B cell (primary cell): ENCODE data around the gene MARK4. TPM values are rescaled to one million over a fixed set of nuclear protein-coding genes. Genes with fewer than 3 reads are reported as not detected.

Experiments
- ATAC-seq: fragments of 200-7000 bp; cut with Tn5 transposase; one replicate; pipeline ENCODE4 v1.10.0; 2021; ENCODE audit warnings: low read depth, mild to moderate bottlenecking, moderate number of reproducible peaks, moderate library complexity
- CTCF ChIA-PET: fragments of 350-600 bp; sonication (Branson Sonifier 250); formaldehyde crosslinking; loops from one replicate; lab custom pipeline; 2021; ENCODE audit warnings: antibody characterized with exemption, inconsistent platforms; lab: Charles Lee
- POLR2A ChIA-PET: fragments of 350-600 bp; sonication (Branson Sonifier 250); formaldehyde crosslinking; loops from one replicate; lab custom pipeline; 2021; ENCODE audit warnings: antibody characterized with exemption; lab: Charles Lee
- DNase-seq: peaks from one replicate; pipeline ENCODE4 v3.0.0; 2013
- H2AFZ ChIP-seq: 2 replicates; pipeline ENCODE4 v1.6.1; 2012; ENCODE audit warnings: mild to moderate bottlenecking, low read depth, low read length; ENCODE audit not compliant: insufficient read depth, poor library complexity, severe bottlenecking
- H3K27ac ChIP-seq, 2 donors: 1 replicate in 1 of 2; 2 replicates in 1 of 2; pipeline ENCODE4 v1.5.1; 2012 to 2013; ENCODE audit warnings: low read length in 2 of 2, mild to moderate bottlenecking in 2 of 2, moderate library complexity in 1 of 2
- H3K27me3 ChIP-seq, 4 experiments: fragments of 200-600 bp in 1 of 4; sonication (generic) in 1 of 4; replicated peaks in 1 of 4; 1 replicate in 2 of 4; 2 replicates in 2 of 4; pipeline versions ENCODE4 v1.6.1 to v1.7.0; 2013 to 2016; ENCODE audit warnings: low read length in 3 of 4, mild to moderate bottlenecking in 2 of 4, mixed read lengths in 1 of 4, moderate library complexity in 1 of 4; ENCODE audit not compliant: insufficient read depth in 4 of 4, control insufficient read depth in 3 of 4; ENCODE audit errors: control extremely low read depth in 1 of 4
- H3K36me3 ChIP-seq, 2 experiments: replicated peaks in 1 of 2; 1 replicate in 1 of 2; 2 replicates in 1 of 2; pipeline versions ENCODE4 v1.6.1 to v1.7.1; 2013; ENCODE audit warnings: low read length in 1 of 2; ENCODE audit not compliant: insufficient read depth in 2 of 2, control insufficient read depth in 1 of 2; ENCODE audit errors: control extremely low read depth in 1 of 2, extremely low read depth in 1 of 2
- H3K4me1 ChIP-seq, 2 donors: fragments of 200-600 bp in 1 of 2; sonication (generic) in 1 of 2; 1 replicate in 1 of 2; 2 replicates in 1 of 2; pipeline versions ENCODE4 v1.5.1 to v1.6.1; 2013 to 2017; ENCODE audit warnings: low read length in 2 of 2; ENCODE audit not compliant: control insufficient read depth in 2 of 2, insufficient read depth in 2 of 2
- H3K4me2 ChIP-seq: replicated peaks from 2 replicates; pipeline ENCODE3; 2012; ENCODE audit warnings: mild to moderate bottlenecking, low read depth, low read length; ENCODE audit not compliant: poor library complexity, severe bottlenecking
- H3K4me3 ChIP-seq, 5 experiments: fragments of 200-600 bp in 1 of 5; sonication (generic) in 1 of 5; 1 replicate in 3 of 5; 2 replicates in 2 of 5; pipeline versions ENCODE4 v1.5.1 to v1.7.0; 2011 to 2016; ENCODE audit warnings: low read length in 4 of 5, mild to moderate bottlenecking in 4 of 5, low read depth in 2 of 5, control low read depth in 1 of 5, moderate library complexity in 1 of 5; ENCODE audit not compliant: insufficient read depth in 1 of 5; ENCODE audit errors: control extremely low read depth in 1 of 5, extremely low read depth in 1 of 5
- H3K79me2 ChIP-seq: fragments of 200-600 bp; sonication (generic); one replicate; pipeline ENCODE4 v1.6.0; 2016; ENCODE audit warnings: low read length; ENCODE audit not compliant: control insufficient read depth, insufficient read depth
- H3K9ac ChIP-seq: fragments of 200-600 bp; sonication (generic); 2 replicates; pipeline ENCODE4 v1.6.1; 2017; ENCODE audit warnings: mild to moderate bottlenecking, low read length, moderate library complexity
- H3K9me3 ChIP-seq, 3 donors: one replicate each; pipeline versions ENCODE4 v1.6.1 to v1.7.1; 2013; ENCODE audit warnings: low read length in 2 of 3; ENCODE audit not compliant: control insufficient read depth in 2 of 3, insufficient read depth in 1 of 3; ENCODE audit errors: control extremely low read depth in 1 of 3
- H4K20me1 ChIP-seq: 2 replicates; pipeline ENCODE4 v1.6.0; 2012; ENCODE audit warnings: mild to moderate bottlenecking, low read length; ENCODE audit not compliant: insufficient read depth, control insufficient read depth, poor library complexity, severe bottlenecking
- H3K27ac Mint-ChIP-seq: one replicate; pipeline ENCODE4 v1.8.0; 2021; ENCODE audit warnings: mixed read lengths
- H3K27me3 Mint-ChIP-seq: one replicate; pipeline ENCODE4 v1.8.0; 2021; ENCODE audit warnings: mixed read lengths
- H3K4me1 Mint-ChIP-seq: one replicate; pipeline ENCODE4 v1.8.0; 2021; ENCODE audit warnings: mixed read lengths
- H3K4me3 Mint-ChIP-seq: one replicate; pipeline ENCODE4 v1.8.0; 2021; ENCODE audit warnings: mixed read lengths
- H3K9me3 Mint-ChIP-seq: one replicate; pipeline ENCODE4 v1.8.0; 2022; ENCODE audit warnings: mixed read lengths; ENCODE audit not compliant: insufficient read depth
- EZH2 ChIP-seq: IDR thresholded peaks from 2 replicates; pipeline ENCODE4 v1.6.1; 2012; ENCODE audit warnings: borderline replicate concordance, low read depth, mild to moderate bottlenecking, moderate library complexity, low read length; ENCODE audit not compliant: insufficient read depth, poor library complexity, severe bottlenecking
- WGBS: methylation state at CpG from one replicate; pipeline ENCODE4 v1.1.5; 2013; ENCODE audit warnings: missing lambda C conversion rate; ENCODE audit not compliant: insufficient coverage; 5-methylcytosine and 5-hydroxymethylcytosine counted together
- intact Hi-C: fragments of 100-400 bp; cut with micrococcal nuclease; formaldehyde crosslinking; loops from one replicate; pipeline ENCODE4 v1.10.0; 2022
- polyA plus RNA-seq: library from polyadenylated mRNA; depleted of rRNA; stranded (reverse); fragments of >200 nt; gene quantifications from 2 replicates; pipeline ENCODE4 v1.2.3, GENCODE V29; 2012
- total RNA-seq, 2 donors: library from RNA; stranded (reverse); fragments of 120-200 nt in 1 of 2; gene quantifications; 1 replicate in 1 of 2; 2 replicates in 1 of 2; pipeline versions ENCODE4 v1.2.3 to v1.2.4, GENCODE V29; 2013 to 2022
- TF ChIP-seq, protein P1 (sequence below): fragments of 200-600 bp; IDR thresholded peaks from one replicate; pipeline ENCODE4 v1.8.0; 2022; ENCODE audit warnings: antibody characterized with exemption, mild to moderate bottlenecking

Gene MARK4
- total and polyA plus RNA-seq, 2 donors (not counting 1 experiment from before 2014, with no cell fraction given), result 13.5 to 36.2 TPM

DNA sequence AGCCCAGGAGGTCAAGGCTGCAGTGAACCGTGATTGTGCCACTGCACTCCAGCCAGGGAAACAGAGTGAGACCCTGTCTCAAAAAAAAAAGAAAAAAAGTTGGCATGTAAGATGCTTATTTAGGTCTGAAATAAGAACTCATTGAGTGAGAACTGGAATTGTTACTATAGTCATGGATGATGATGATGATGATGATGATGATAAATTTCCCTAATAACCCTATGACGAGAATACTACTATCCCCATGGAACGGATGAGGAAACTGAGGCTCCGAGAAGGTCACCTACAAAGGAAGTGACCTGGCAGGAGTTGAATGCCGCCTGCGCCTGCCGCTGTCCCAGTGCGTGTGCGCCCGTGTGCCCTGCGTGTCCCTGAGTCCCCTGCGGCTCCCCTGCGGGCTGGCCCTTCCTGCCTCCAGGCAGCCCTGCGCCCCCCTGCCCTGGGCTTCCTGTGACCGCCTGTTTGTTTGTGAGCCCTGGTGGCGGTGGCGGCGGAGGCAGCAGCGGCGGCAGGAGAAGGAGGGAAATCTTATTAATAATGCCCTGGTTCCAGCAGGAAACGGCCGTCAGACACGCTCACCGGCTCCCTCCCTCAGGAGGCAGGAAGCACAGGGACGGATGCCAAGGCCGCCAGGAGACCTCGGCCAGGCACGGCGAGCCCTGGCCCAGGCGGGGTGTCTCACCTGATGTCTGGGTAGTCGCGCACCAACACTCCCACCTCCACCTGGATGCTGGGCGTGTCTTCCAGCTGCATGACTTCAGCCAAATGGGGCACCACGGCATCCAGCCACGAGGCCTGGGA, 35.5 kb upstream of the MARK4 start:
- no peak overlapping the region for H3K4me2 ChIP-seq
- Mint-ChIP-seq H3K27ac (no peak overlapping the region), H3K27me3 (peaks cover 42% of the 10 kb centered on the region), H3K9me3 (no peaks in the 10 kb centered on the region), H3K4me1 (peaks cover 3% of the 10 kb centered on the region), H3K4me3 (no peak overlapping the region)
- H3K4me1 ChIP-seq, result no peaks in the 10 kb centered on the region
- TF ChIP-seq, protein P1, sequence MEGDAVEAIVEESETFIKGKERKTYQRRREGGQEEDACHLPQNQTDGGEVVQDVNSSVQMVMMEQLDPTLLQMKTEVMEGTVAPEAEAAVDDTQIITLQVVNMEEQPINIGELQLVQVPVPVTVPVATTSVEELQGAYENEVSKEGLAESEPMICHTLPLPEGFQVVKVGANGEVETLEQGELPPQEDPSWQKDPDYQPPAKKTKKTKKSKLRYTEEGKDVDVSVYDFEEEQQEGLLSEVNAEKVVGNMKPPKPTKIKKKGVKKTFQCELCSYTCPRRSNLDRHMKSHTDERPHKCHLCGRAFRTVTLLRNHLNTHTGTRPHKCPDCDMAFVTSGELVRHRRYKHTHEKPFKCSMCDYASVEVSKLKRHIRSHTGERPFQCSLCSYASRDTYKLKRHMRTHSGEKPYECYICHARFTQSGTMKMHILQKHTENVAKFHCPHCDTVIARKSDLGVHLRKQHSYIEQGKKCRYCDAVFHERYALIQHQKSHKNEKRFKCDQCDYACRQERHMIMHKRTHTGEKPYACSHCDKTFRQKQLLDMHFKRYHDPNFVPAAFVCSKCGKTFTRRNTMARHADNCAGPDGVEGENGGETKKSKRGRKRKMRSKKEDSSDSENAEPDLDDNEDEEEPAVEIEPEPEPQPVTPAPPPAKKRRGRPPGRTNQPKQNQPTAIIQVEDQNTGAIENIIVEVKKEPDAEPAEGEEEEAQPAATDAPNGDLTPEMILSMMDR, result no peak
- TF ChIP-seq EZH2, result no peak
- no peaks in the 10 kb centered on the region for H4K20me1 ChIP-seq
- no peak for DNase-seq
- 6% methylated on average over 34 of the region's 35 CpGs for whole genome bisulfite sequencing
- H3K79me2 ChIP-seq, result no peaks in the 10 kb centered on the region
- no peaks in the 10 kb centered on the region for H3K36me3 ChIP-seq
- intact Hi-C loops, result no loop called here
- ATAC-seq, result no peak
- ChIA-PET CTCF (no interaction called here), POLR2A (no interaction called here)
- no peak overlapping the region for H3K9ac ChIP-seq
- H3K4me3 ChIP-seq, result no peak overlapping the region
- peaks cover 0 to 40% (median 11%) of the 10 kb centered on the region in 4 experiments for H3K27me3 ChIP-seq
- no peak overlapping the region for H2AFZ ChIP-seq
- H3K9me3 ChIP-seq, result no peaks in the 10 kb centered on the region
- no peak overlapping the region for H3K27ac ChIP-seq

DNA sequence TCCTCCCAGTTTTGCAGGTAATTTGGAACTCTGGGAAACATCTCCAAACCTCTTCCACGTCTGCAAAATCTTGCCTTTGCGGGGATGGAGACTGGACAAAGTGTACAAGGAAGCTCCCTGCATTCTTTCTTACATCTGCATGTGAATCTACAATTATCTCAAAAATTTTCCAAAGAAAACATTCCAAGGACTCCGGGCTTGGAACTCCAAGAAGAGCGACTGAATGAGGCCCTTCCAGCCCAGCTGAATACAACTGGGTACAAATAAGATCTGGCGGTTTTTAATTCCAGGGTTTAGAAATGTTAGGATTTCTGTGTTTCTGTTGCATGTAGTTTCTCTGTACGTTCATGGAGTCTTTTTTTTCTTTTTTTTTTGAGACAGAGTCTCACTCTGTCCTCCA, 34.4 kb upstream of the MARK4 start:
- Mint-ChIP-seq H3K9me3 (no peaks in the 10 kb centered on the region), H3K4me3 (no peak overlapping the region), H3K27me3 (peaks cover 39% of the 10 kb centered on the region), H3K4me1 (peaks cover 3% of the 10 kb centered on the region), H3K27ac (no peak overlapping the region)
- Histone ChIP-seq H3K4me2 (no peak overlapping the region), H4K20me1 (no peaks in the 10 kb centered on the region), H3K79me2 (no peaks in the 10 kb centered on the region), H3K36me3 (no peaks in the 10 kb centered on the region), H2AFZ (no peak overlapping the region), H3K4me3 (no peak overlapping the region), H3K4me1 (no peaks in the 10 kb centered on the region), H3K27me3 (peaks cover 0 to 35% (median 11%) of the 10 kb centered on the region in 4 experiments), H3K27ac (no peak overlapping the region), H3K9ac (no peak overlapping the region), H3K9me3 (no peaks in the 10 kb centered on the region)
- TF ChIP-seq, protein P1, result no peak
- TF ChIP-seq EZH2, result no peak
- ATAC-seq (no peak), DNase-seq (no peak)
- POLR2A ChIA-PET, result no interaction called here
- CTCF ChIA-PET, result interaction anchor here (0.7 kb wide), 1 partner anchor 209 kb away, joined by 3 read pairs; no protein-coding TSS in a partner anchor
- intact Hi-C loops, result no loop called here
- 80% methylated on average over 5 of the region's 6 CpGs for WGBS
